ENCODE data around the gene KRTAP3-2.
"Not testable (repeated sequence)": the region's sequence is repeated elsewhere in the genome, so short reads cannot be mapped to it uniquely, and the experiment has no call there.

KRTAP3-2 gene

GRCh38 chr17:40999563-40999962, at the start of gene KRTAP3-2:
Gene KRTAP3-2 (minus strand): TSS chr17:40999906. CDS start chr17:40999853, 53 bp downstream.
- not testable (repeated sequence) for DNase-seq (ENCODE audit: low read depth)

GRCh38 chr17:41049110-41049509, 49.4 kb upstream of the KRTAP3-2 start:
- no peak for DNase-seq (ENCODE audit: low read depth)

- no peak for DNase-seq (ENCODE audit: low read depth)
Observed at GRCh38 chr17:41048441-41048840, 48.7 kb upstream of the KRTAP3-2 start.

- not testable (repeated sequence) for DNase-seq (ENCODE audit: low read depth)
Observed at GRCh38 chr17:41046735-41047465, 47.2 kb upstream of the KRTAP3-2 start, which contains the start of gene KRTAP2-1. Gene KRTAP2-1 (minus strand): TSS chr17:41047316. CDS start chr17:41047267, 49 bp downstream.

GRCh38 chr17:41042953-41043352, 43.2 kb upstream of the KRTAP3-2 start:
- DNase-seq (ENCODE audit: low read depth) = no peak

- DNase-seq (ENCODE audit: low read depth) = not testable (repeated sequence)
Observed at GRCh38 chr17:41040783-41041571, 41.3 kb upstream of the KRTAP3-2 start, which contains the start of gene KRTAP1-1. Gene KRTAP1-1 (minus strand): TSS chr17:41041450. CDS start chr17:41041397, 53 bp downstream.

- DNase-seq (ENCODE audit: low read depth) = no peak
Observed at GRCh38 chr17:41037853-41038350, 38.2 kb upstream of the KRTAP3-2 start.

- not testable (repeated sequence) for DNase-seq (ENCODE audit: low read depth)
Observed at GRCh38 chr17:41034346-41034935, 34.7 kb upstream of the KRTAP3-2 start, which contains the start of gene KRTAP1-3. Gene KRTAP1-3 (minus strand): TSS chr17:41034874. CDS start chr17:41034821, 53 bp downstream.

GRCh38 chr17:41029633-41030245, 30.0 kb upstream of the KRTAP3-2 start, which contains the start of gene KRTAP1-4:
Gene KRTAP1-4 (minus strand): TSS chr17:41030195. CDS start chr17:41030078, 117 bp downstream.
- DNase-seq (ENCODE audit: low read depth) = no peak

GRCh38 chr17:41026715-41027471, 27.2 kb upstream of the KRTAP3-2 start, which contains the start of gene KRTAP1-5:
Gene KRTAP1-5 (minus strand): TSS chr17:41027208. CDS start chr17:41027155, 53 bp downstream.
- DNase-seq (ENCODE audit: low read depth) = no peak

GRCh38 chr17:41024697-41025096, 25.0 kb upstream of the KRTAP3-2 start:
- no peak for DNase-seq (ENCODE audit: low read depth)

- DNase-seq (ENCODE audit: low read depth) = no peak
Observed at GRCh38 chr17:41020336-41020735, 20.6 kb upstream of the KRTAP3-2 start.

- no peak for DNase-seq (ENCODE audit: low read depth)
Observed at GRCh38 chr17:41019415-41019814, 19.7 kb upstream of the KRTAP3-2 start.

- no peak for DNase-seq (ENCODE audit: low read depth)
Observed at GRCh38 chr17:41018541-41018940, 18.8 kb upstream of the KRTAP3-2 start.

GRCh38 chr17:41016578-41017215, 17.0 kb upstream of the KRTAP3-2 start:
- DNase-seq (ENCODE audit: low read depth) = no peak

- DNase-seq (ENCODE audit: low read depth) = no peak
Observed at GRCh38 chr17:41015454-41015853, 15.7 kb upstream of the KRTAP3-2 start.

GRCh38 chr17:41013606-41014005, 13.9 kb upstream of the KRTAP3-2 start:
- no peak for DNase-seq (ENCODE audit: low read depth)

- no peak for DNase-seq (ENCODE audit: low read depth)
Observed at GRCh38 chr17:41013181-41013580, 13.5 kb upstream of the KRTAP3-2 start.

GRCh38 chr17:41012326-41013120, 12.8 kb upstream of the KRTAP3-2 start:
- DNase-seq (ENCODE audit: low read depth) = no peak

Data from stimulated activated CD4-positive, alpha-beta T cell treated with anti-CD3 and anti-CD28 coated beads, Interleukin-2, amount 100 ng/mL, for 4 hours (primary cell).